GM20000 (cell line): ENCODE measurements around the gene IARS2.

Source experiments
- DNase-seq: peaks from one replicate; pipeline ENCODE4 v3.0.0; 2012; ENCODE audit warnings: low spot score
- TF ChIP-seq, protein P1 (sequence below): IDR thresholded peaks from 2 replicates; pipeline ENCODE4 v1.5.1; 2012; ENCODE audit warnings: mild to moderate bottlenecking, control low read depth; ENCODE audit errors: extremely low read depth, missing control alignments

IARS2 gene

DNA sequence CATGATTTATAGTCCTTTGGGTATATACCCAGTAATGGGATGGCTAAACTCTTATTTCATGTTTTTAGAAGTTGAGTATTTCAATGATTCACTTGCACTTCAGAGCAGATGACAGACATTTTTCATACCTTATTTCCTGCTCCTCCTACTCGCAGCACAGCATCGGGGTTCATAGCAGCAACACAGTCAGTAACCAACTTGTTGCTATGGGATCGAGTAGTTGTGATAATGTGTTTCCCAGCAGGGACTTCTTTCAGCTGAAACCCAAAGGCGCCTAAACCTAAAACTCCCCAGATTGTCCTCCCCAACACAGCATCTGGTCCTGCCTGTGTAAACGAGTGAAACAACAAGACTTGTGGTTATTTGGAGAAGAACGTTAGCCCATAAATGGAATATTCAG, 31.3 kb upstream of the IARS2 start:
- no peak for DNase-seq
- TF ChIP-seq, protein P1, sequence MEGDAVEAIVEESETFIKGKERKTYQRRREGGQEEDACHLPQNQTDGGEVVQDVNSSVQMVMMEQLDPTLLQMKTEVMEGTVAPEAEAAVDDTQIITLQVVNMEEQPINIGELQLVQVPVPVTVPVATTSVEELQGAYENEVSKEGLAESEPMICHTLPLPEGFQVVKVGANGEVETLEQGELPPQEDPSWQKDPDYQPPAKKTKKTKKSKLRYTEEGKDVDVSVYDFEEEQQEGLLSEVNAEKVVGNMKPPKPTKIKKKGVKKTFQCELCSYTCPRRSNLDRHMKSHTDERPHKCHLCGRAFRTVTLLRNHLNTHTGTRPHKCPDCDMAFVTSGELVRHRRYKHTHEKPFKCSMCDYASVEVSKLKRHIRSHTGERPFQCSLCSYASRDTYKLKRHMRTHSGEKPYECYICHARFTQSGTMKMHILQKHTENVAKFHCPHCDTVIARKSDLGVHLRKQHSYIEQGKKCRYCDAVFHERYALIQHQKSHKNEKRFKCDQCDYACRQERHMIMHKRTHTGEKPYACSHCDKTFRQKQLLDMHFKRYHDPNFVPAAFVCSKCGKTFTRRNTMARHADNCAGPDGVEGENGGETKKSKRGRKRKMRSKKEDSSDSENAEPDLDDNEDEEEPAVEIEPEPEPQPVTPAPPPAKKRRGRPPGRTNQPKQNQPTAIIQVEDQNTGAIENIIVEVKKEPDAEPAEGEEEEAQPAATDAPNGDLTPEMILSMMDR = no peak

DNA sequence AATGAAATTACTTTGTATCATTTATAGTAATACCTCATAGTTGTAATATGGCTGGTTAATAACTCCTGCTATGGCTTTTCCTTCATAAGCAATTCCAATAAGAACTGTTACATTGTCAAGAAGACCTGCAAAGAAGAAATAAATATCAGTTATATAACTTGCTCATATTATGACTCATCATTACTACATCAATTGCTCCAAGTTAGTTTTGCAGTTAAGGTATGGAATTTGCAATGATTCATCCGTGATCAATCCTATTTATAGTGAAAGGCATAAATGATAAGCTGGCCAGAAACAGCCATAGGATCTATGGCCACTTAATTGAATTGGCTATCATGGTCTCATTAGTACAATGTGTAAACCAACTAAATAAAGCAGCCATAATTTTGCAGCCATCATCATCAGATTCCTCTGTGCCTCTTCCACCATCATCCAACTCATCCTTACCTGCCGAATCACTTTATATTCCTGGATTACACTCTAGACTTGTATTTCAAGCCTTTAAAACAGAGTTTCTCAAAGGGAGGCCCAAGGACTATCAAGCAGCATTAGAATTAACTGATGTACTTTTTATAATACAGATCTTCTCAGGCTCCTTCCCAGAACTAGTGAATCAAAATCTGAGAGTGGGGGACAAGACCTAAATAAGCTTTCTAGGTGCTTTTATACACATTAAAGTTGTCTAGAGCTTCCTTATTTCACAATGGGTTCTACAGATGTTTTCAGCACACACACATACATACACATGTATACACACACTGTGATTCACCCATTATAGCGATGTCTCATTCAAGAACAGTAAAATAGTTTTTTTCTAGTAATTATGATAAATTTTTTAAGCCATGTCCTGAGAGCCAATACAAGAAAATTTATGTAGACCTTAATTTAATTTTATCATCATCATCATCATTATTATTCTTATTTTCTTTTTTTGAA, 26.4 kb upstream of the IARS2 start:
- no peak for DNase-seq

DNA sequence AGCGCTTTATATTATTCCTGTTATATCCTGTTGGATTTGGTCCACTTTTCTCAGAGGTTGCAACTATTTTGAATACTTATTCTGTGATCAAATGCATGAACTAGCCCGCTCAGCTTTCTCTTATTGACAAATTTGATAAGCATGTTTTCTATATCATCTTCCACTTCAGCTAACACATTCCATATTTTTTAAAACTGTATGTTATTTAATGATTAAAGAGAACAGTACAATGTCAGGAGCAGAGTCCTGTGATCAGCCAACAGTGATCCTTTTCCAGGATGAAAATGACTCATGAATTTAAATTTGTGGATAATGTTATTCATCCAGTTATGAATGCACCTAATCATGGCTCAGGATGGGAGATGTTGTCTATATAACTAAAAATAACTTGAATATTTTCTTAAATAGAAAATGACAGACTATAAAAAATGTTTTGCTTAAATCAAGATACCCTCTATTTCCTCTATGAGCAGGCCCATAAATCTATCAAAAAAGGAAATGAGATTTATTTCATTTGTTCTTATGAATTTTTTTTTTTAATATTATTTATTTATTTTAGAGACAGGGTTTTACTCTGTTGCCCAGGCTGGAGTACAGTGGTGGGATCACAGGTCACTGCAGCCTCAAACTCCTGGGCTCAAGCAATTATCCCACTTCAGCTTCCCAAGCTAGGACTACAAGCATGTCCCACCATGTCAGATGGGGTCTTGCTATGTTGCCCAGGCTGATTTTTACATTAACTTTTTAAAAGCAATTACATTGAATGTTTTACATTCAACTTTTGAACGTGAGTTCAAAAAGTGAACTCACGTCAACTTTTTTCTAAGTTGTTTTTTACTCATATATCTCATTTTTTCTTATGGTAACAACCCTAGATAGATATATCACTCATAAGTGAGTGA, 16.8 kb upstream of the IARS2 start:
- DNase-seq = no peak

More for the DNA sequence above, 26.4 kb upstream of the IARS2 start:
- TF ChIP-seq, protein P1 = no peak

DNA sequence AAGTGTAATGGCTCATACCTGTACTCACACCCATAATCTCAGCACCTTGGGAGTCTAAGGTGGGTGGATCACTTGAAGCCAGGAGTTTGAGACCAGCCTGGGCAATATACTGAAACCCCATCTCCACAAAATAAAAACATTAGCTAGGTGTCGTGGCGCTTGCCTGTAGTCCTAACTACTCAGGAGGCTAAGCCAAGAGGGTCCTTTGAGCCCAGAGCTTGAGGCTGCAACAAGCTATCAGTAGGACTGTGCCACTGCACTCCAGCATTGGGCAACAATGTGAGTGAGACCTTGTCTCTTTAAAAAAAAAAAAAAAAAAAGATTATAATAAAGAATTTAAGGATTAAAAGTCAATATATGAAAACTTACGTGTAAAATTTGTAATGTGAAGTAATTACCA, 16.0 kb upstream of the IARS2 start:
- TF ChIP-seq, protein P1 = no peak
- no peak for DNase-seq

More for the DNA sequence above, 16.8 kb upstream of the IARS2 start:
- TF ChIP-seq, protein P1 = no peak

DNA sequence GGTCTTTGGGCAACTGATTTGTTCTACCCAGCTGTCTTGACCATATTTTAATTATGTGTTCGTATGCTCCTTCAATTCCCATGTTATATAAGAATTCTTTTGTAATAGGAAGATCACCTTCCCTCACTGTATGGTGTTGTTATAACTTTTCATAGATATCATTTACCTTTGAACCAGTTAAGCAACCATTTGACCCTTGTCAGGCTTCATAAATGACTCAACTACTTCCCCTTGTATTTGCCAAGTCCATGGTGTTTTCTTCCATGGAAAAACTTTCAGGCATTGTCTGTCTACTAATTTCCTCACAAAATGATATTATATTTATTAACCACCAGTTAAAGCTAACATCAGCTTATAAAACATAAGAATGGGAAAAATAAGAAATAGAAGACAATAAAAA, 9.5 kb upstream of the IARS2 start:
- no peak for DNase-seq
- TF ChIP-seq, protein P1 = no peak

DNA sequence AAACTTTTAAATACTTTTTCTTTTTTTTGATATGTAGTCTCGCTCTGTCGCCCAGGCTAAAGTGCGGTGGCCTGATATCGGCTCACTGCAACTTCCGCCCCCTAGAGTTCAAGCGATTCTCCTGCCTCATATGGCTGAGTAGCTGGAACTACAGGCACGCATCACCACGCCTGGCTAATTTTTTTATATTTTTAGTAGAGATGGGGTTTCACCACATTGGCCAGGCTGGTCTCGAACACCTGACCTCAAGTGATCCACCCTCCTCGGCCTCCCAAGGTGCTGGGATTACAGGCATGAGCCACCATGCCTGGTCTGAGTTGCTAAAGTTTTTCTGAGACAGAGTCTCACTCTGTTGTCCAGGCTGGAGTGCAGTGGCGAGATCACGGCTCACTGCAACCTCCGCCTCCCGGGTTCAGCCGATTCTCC, 7.7 kb upstream of the IARS2 start:
- TF ChIP-seq, protein P1 = peak; percentile 39
- peak; percentile 16 for DNase-seq
